CD4-positive, alpha-beta T cell treated with Interleukin-15 for 4 hours (primary cell): Measurements from ENCODE around the gene CACNA1I.

ENCODE experiments used
- DNase-seq: peaks from one replicate; pipeline ENCODE4 v3.0.0-alpha.2; 2020; ENCODE audit warnings: low spot score

The CACNA1I gene

DNA sequence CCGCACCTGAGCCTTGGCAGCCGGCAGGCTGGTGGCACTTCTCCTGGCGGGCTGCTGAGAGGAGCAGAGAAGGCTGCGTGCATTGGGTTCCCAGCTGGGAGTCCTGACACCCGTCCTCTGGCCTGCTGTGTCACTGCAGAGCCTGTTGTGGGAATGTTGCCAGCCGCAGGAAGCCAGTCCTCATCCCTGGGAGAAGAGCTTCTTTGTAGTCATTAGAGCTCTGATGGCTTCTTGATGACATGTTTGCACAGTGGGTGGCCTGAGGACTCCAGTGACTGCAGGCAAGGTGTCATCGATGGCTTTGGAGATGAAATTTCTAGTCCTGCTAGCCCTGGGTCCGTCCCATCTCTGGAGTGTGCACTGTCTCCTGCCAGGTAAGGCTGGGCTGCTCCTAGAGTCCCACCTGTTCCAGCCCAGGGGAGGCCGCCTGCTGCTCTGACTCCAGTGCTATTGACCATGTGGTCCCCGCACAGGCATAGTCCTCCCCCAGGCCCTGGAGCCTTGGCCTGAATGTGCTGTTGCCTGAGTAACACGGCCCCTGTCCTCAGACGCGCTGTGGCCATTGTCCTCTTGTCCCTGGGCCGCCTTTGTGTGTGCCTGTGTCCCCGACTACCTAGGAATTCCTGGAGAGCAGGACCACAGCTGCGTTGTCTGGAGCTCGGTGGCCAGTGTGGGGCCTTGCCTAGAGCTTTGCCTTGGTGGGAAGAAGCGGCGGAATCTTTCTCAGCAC lies 129.2 kb downstream of the CACNA1I start:
- DNase-seq: no peak

DNA sequence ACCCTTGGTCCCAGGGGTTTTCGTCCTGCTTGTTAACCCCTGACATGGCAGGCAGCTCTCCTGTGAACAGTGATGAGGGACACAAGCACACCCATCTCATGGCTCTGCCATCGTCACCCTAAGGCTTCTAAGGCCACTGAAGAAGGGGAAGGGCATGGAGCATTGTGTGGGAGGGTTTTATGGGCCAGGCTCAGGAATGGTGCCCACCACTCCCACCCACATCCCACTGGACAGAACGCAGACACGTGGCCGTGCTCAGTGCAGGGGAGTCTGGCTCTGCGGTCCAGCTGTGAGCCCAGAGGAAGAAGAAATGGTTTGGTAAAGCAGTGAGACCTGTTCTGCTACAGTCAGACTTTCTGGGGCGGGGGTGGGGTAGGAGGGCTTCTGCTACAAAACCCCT lies 130.0 kb downstream of the CACNA1I start:
- DNase-seq: no peak

DNA sequence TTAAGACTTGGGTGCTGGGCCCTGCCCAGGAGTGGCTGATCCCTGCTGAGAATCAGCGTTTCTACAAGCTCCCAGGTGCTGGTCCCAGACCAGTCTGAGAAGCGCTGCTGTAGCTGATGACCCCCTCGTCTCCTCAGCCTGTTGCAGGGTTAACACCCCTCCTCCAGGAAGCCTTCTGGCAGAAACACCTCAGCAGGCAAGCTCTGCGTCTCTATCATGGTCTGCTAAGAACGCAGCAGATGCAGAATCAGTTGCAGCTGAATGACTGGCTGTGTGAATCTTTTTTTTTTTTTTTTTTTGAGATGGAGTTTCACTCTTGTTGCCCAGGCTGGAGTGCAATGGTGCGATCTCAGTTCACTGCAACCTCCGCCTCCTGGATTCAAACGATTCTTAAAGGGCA lies 132.5 kb downstream of the CACNA1I start:
- DNase-seq: no peak

DNA sequence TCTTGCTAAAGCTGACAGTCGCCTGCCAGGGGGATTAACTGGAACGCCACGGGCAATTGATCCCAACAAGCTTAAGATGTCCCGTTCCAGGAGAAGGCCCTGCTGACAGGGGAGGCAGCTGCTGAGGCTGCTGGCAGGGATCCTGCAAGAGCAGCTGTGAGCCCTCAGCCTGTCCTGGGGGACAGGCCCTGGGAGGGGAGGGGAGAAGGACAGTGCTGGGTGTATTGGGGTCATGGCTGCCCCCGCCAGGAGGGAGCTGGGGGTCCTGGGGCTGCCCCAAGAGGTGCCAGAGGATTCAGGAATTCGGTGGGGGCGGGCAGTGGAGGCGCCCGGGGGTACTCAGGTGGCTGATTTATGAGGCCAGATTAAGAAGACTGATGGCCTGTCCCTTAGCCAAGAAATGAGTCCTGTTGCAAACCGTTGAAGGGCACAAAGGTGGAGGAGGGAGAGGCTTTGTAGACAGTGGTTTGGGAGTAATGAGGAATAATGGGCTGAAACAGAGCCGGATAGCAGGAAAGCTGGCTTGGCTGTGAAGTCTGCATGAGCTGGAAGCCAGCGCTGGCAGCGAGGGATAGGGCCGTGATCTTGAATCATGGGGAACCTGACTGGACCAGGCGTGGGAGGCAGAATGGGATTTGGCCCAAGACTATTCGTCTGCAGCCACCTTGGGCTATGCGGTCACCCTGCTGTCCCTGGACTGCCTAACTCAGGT lies 133.5 kb downstream of the CACNA1I start:
- DNase-seq: no peak

DNA sequence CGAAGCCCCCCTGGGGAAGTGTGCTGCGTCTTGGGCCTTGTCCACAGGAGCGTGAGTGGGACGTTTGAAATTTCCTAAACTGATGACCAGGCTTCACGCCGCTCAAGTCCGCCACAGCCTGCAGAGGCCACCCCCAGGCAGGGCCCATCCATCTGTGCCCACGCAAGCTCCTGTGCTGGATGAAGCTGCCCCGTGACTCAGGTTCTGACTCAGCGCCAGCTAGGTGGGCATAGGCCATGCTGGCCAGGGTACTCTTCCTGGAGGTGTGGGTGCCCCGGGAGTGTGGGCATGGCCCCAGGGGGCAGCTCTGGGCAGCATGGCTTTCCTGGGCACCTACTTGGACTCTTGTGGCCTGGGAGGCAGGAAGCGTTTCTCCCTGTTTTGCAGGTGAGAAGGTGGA lies 134.8 kb downstream of the CACNA1I start:
- DNase-seq: no peak

DNA sequence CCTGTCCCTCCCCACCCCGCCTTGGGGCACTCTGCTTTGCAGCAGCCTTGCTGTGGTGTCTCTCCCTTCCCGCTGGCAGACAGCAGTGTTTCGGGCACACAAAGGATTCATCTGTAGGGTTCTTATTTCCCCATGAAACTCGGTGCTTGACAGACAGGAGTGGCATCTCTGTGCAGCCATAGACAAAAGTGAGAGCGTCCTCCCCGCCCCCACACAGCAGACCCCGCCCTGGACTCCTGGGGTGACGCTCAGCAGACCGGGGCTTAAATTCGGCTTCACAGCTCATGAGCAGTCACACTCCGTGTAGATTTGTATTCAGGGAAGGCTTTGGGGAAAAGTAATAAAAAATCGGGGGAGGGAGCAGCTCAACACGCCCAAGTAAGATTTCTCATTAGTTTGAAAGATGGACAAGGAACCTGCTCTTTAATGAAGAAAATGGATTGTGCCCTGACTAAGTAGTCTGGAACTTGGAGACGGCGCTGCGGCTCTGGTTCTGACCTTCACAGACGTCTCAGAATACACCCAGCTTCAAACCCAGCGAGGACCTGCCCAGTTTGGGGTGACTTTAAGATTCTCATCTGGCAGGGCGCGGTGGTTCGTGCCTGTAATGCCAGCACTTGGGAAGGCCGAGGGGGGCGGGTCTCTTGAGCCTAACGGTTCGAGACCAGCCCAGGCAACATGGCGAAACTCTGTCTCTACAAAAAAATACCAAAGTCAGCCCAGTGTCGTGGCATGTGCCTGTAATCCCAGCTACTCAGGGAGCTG lies 136.0 kb downstream of the CACNA1I start:
- no peak for DNase-seq

DNA sequence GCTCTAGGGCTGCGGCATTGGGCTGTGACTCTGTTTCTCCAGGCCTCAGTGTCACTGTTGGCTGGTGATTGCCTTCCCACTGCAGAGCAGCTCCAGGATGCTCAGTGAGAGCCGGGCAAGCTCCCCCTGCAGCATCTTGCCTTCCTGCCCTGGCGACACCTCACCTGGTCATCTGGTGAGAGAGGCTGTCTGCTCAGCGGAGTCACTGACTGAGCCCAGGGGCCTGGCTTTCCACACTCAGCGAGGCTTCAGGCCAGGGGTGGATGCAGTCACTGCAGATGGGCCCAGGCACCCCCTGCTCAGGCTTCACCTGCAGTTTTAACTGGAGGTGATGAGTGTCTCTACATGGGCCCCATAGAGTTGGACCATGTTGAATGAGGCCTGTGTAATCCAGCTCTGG lies 136.8 kb downstream of the CACNA1I start:
- no peak for DNase-seq

DNA sequence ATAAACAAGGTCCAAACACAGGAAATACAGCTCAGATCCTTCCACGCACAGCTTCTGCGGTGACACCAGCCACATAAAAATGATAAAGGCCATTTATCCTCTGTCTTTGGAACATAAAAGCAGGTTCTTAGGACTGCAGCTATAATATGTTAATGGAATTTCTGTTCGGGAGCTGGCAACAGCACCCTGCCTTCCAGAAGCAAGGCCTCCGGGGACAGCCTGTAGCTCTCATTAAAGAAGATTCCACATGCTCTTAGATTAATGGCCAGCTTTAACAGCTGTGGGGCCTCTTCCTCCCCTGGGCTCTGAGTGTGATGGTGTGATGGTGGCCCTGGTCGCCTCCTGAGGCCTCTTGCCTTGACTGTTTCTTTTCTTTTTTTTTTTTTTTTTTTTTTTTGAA lies 137.3 kb downstream of the CACNA1I start:
- no peak for DNase-seq

DNA sequence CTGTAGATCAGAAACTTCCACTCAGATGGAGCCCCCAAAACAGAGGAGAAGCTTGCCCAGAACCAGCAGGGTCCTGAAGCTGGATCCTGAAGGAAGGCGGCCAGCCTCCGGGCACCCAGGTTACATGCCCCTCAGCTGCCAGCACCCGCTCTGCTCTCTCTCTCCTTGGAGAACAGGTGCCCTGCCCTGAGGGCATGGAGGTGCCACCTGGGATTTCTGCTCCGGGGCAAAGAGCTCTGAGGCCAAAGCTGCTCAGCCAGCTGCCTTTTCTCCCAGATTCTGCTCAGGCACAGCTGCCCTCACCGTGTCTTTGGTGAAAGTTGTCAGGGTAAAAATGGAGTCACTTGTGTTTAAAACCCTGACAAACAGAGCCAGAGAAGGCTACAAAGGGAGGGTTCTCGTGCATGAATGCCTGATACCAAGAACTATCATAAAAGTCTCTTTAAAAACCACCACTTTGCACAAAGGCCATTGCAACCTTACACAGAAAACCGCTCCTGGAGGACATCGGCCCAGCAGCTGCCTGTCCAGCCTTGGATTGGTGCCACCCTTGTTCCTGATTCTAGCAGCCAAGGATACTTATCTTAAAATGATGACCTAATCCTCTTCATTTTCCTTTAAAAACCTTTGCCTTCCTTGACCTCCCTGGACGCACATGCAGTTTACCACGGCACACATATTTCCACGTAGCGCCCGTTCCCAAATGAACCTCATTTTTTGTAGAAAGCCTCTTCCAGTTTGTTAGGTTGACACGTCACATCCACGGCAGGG lies 140.0 kb downstream of the CACNA1I start:
- DNase-seq: no peak

DNA sequence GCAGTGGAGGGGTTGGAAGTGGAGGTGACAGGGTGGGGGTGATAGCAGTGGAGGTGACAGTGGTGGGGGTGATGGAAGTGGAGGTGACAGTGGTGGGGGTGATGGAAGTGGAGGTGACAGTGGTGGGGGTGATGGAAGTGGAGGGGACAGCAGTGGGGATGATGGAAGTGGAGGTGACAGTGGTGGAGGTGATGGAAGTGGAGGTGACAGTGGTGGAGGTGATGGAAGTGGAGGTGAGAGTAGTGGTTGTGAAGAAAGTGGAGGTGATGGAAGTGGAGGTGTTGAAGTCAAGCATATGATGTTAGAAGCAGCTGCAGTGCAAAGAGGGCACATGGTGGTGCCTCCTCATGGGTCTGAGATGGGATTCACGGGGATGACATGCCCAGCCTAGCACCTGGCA lies 141.5 kb downstream of the CACNA1I start:
- no peak for DNase-seq

DNA sequence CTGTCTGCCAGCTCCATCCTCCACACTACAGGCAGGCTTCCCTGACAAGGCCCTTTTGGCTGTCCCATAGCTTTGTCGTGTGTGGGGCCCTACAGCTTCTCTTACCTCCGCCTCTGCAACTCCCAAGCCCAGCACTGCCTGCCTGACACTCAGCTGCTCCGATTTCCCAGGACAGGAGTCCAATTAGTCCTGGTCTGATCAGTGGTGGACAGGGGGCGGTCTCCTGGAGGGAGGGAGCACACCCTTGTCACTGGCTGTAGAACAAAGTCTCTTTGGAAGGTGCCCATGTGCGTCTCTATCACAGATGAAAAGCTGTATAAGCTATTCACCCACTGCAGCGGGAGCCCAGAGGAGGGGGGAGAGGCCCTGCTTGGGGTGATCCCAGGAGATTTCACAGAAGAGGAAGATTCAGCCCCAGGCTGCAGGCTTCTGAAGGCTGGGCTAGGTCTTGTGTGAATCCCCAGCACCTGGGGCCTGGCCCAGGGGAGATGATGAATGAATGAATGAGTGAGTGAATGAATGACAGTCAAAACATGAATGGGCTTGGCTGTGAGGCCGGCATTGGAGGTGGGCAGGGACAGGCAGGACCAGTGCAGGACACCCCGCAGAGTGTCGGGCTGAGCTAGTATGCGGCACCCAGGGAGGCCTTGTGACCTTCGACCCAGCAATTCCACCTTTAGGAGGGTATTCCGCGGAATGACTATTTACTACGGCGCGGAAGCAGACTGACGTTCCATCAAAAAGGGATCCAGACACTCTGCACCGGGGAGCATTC lies 142.4 kb downstream of the CACNA1I start:
- no peak for DNase-seq

DNA sequence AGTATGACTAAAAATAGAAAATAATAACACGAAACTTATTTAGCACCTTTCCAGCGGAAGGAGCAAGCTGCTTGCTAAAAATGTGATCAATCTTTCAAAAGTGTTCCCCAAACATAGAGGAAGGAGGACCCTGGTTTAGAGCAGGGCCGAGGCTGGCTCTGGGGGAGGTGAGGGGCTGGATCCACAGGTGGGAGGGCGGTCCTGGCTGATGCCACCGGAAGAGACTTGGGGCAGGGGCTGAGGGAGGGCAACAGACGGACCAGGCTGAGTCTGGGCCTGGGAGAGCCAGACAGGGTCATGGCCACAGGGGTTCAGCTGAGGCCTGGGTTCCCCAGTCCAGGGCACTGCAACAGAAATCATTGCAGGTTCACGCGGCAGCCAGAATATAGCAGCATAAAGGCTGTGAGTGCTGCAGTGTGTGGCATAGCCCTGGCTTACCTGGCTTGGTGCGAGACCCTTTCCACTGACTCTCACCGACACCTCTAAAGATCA lies 143.3 kb downstream of the CACNA1I start:
- no peak for DNase-seq

DNA sequence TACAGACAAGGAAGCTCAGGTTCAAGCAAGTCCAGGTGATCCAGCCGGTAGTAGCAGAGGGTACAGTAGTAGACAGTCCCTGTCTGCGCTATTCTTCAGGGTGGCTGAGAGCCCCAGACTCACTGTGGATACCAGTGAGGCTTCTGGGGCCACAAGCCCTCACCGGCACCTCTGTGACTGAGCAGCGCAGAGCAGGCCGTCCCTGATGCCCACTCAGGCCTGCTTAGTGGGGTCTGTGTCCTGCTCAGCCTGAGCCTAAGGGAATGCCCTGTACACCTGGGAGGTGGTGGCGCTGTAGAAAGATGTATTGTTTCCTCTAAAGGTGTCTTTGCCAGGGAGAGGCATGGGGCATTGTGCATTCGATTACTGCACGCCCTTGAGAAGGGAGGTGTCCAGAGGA lies 143.8 kb downstream of the CACNA1I start:
- DNase-seq: no peak

DNA sequence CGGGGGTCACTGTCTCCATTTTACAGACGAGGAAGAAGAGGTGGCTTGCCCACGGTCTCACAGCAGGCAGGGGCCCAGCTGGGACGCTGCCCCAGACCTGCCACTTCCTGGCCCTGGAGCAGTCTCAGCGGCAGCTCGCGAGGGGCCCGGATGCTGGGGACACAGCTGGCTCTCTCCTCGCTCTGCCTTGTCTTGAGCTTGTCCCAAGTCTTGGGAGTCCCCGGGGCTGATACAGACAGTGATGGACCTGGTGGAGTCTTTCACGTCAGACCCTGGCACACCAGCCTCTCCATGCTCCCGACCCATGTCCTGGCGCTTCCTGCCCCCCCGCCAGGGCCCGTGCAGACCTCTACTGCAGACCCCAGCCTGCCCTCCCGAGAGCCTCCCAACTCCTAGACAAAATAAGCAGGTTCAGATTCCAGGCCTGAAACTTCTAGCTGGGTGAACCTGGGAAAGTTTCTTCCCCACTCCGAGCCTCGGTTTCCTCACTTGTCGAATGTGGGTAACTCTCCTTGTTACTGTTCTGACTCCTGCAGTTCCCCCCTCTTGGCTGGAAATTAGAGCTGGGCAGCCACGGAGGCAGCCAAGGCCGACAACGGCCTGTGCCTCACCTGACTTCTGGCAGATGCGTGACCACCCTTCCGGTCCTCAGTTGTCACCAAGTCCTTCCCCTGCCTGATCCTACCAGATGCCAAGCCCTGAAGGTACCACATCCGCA lies 145.4 kb downstream of the CACNA1I start:
- DNase-seq: no peak

DNA sequence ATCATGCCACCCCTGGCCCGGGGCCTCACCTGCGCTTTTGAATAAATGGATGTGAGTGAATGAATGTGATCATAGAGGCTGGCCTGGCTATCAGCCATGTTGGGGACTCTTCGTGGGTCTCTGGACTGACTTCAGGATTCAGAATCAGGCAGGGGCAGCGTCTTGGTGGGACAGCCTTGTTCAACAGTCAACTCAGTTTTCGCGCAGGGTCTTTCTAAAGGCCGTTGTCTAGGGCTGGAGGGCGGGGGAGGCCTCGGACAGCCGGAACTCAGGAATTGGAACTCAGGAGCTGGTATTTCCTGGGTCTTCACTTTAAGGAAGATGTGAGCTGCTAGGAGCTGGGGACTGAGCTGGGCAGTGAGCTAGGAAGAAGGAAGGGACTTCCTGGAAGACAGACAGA lies 146.0 kb downstream of the CACNA1I start:
- no peak for DNase-seq

DNA sequence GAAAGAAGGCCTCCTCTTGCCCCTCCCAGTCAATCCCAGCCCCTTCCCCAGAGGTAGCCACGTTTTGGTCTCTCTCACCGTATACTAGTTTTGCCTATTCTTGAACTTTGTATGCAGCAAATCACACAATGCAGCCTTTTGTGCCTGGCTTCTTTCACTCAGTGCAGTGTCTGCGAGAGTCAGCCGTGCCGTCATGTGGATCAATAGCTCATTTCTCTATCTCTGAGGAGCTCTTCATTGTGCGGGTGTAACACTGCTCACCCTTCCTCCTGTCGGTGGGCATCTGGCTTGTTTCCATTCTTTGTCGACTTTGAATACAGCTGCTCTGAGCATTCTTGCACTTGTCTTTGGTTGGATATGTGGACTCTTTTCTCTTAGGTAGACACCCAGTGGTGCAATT lies 146.5 kb downstream of the CACNA1I start:
- no peak for DNase-seq

DNA sequence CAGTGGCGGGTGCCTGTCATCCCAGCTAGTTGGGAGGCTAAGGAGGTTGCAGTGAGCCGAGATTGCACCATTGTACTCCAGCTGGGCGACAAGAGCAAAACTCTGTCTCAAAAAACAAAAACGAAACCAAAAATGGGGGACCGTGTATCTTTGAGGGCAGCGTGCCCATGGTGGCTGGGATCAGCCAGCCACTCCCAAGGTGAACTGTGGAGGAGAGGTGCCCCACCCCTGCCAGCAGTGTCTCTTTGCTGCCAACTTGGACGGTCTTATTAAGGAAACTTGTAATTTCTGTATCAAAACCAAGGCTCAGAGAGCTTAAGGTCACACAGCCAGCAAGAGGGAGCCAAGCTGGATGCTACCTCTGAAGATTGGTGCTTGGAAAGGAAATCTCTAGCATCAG lies 147.7 kb downstream of the CACNA1I start:
- DNase-seq: no peak

DNA sequence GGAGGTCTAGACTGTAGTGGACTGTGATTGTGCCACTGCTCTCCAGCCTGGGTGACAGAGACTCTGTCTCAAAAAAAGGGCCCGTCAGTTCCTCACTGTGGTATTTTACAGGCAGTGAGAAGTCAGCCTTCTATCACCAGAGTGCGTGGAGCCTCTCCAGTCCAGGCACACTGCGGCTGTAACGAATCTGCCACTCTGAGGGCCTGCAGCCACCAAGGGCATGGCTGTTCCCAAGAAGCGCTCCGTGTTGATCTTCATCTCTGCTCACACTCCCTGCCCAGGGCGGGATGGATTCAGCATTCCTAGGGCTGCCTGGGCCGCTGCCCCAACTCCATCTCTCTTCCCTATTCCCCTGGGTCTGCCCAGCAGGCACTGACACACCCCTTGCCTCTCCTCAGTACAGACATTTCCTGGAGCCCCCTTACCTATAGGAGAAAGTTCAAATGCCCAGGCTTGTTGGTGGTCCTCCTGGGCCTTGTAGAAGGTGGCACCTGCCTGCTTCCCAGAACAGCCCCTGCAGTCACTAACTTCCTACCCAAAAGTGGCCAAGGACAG lies 148.4 kb downstream of the CACNA1I start:
- DNase-seq: no peak

DNA sequence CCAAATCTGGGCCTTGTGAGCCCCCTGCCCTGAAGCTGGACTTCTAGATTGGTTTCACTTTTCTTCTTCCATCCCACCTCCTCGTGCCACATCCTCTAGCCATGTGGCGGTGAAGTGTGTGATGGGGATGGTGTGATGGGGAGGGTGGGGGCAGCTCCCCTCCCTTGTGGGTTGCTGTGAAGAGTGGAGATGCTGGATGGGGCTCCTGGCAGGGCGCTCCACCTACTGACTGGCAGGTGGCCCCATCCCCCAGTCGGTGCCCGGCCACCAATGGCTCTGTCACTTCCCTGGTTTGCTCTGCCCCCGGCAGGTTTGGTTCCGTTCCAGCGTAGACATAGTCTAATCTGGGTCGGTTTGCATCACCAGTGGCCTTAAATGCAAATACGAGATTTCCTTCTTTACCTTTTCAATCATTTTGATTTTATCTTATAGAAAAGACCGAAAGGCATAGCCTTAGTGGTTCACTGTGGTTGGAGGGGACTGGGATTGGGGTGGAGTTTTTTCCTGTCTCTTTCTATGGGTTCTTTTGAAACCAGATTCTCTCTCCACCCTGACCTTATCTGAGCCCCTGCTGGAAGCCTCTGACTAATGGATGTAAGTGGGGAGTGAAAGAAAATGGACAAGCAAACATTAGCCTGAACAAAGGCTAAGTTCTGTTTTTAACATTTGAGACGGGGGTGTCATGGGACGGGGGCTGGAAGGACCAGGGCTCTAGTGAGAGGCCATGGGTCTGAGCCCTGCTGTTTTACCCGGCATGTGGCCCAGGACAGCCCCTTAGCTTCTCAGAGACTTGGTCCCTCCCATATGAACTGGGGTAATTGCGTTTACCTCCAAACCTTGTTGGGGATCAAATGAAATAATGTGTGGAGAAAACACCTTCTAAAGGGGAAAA lies 149.3 kb downstream of the CACNA1I start:
- DNase-seq: no peak
